CD4-positive, CD25-positive, alpha-beta regulatory T cell (primary cell): ENCODE results near the gene HTR2A. TPM values are rescaled to one million over a fixed set of nuclear protein-coding genes. Genes with fewer than 3 reads are reported as not detected.

Experiments
- ATAC-seq, 2 donors: fragments of 150-1000 bp; cut with Tn5 transposase; one replicate each; pipeline ENCODE4 v1.10.0; 2021; ENCODE audit warnings: low read depth in 2 of 2, moderate number of reproducible peaks in 2 of 2, moderate library complexity in 1 of 2
- DNase-seq, 3 donors: peaks; one replicate each; pipeline versions ENCODE4 v3.0.0 to v3.0.0-alpha.2; 2012 to 2022; ENCODE audit warnings: mixed read lengths in 1 of 3
- H3K27ac ChIP-seq: one replicate; pipeline ENCODE4 v1.7.0; 2013; ENCODE audit warnings: mild to moderate bottlenecking, low read length; ENCODE audit not compliant: insufficient read depth, poor library complexity, severe bottlenecking
- H3K27me3 ChIP-seq: one replicate; pipeline ENCODE4 v1.7.0; 2013; ENCODE audit warnings: low read length; ENCODE audit not compliant: control insufficient read depth, insufficient read depth
- H3K36me3 ChIP-seq: one replicate; pipeline ENCODE4 v1.7.0; 2013; ENCODE audit warnings: mild to moderate bottlenecking, low read length, moderate library complexity; ENCODE audit not compliant: control insufficient read depth, insufficient read depth
- H3K4me1 ChIP-seq: 2 replicates; pipeline ENCODE4 v1.7.0; 2013; ENCODE audit warnings: mild to moderate bottlenecking, low read length; ENCODE audit not compliant: insufficient read depth, control insufficient read depth, poor library complexity, severe bottlenecking
- H3K4me3 ChIP-seq: one replicate; pipeline ENCODE4 v1.7.0; 2013; ENCODE audit warnings: low read depth, mild to moderate bottlenecking, low read length, moderate library complexity
- H3K9me3 ChIP-seq, 2 experiments: 1 replicate in 1 of 2; 2 replicates in 1 of 2; pipeline ENCODE4 v1.7.0; 2013; ENCODE audit warnings: low read length in 2 of 2, mild to moderate bottlenecking in 1 of 2, moderate library complexity in 1 of 2; ENCODE audit not compliant: control insufficient read depth in 2 of 2
- H3K27ac Mint-ChIP-seq, 3 donors: one replicate each; pipeline ENCODE4 v1.8.0; 2020 to 2022; ENCODE audit warnings: mild to moderate bottlenecking in 3 of 3, mixed read lengths in 3 of 3, moderate library complexity in 2 of 3
- H3K27me3 Mint-ChIP-seq: one replicate; pipeline ENCODE4 v1.8.0; 2022; ENCODE audit warnings: mild to moderate bottlenecking, mixed read lengths
- H3K36me3 Mint-ChIP-seq: one replicate; pipeline ENCODE4 v1.8.0; 2020; ENCODE audit warnings: mixed read lengths
- H3K4me1 Mint-ChIP-seq, 4 donors: one replicate each; pipeline ENCODE4 v1.8.0; 2020 to 2022; ENCODE audit warnings: mixed read lengths in 4 of 4, mild to moderate bottlenecking in 1 of 4
- H3K4me3 Mint-ChIP-seq, 4 donors: one replicate each; pipeline ENCODE4 v1.8.0; 2020 to 2022; ENCODE audit warnings: mild to moderate bottlenecking in 4 of 4, mixed read lengths in 4 of 4, moderate library complexity in 3 of 4
- H3K9me3 Mint-ChIP-seq, 7 donors: one replicate each; pipeline ENCODE4 v1.8.0; 2020 to 2022; ENCODE audit warnings: mixed read lengths in 7 of 7, mild to moderate bottlenecking in 3 of 7, moderate library complexity in 2 of 7
- polyA plus RNA-seq, 4 donors: library from polyadenylated mRNA; unstranded; fragments of 300-500 nt; fragmentation: Illumina TruSeq; gene quantifications; one replicate each; pipeline ENCODE4 v1.2.3, GENCODE V29; 2021
- total RNA-seq: library from RNA; stranded (reverse); gene quantifications from one replicate; pipeline ENCODE4 v1.2.3, GENCODE V29; 2022

HTR2A gene
- total and polyA plus RNA-seq, 5 donors from 2014 or later: not detected

- no peak for ATAC-seq
- Mint-ChIP-seq H3K4me3 (no peak overlapping the region), H3K27me3 (peaks cover 11% of the 10 kb centered on the region), H3K36me3 (no peaks in the 10 kb centered on the region), H3K27ac (no peak overlapping the region), H3K4me1 (no peaks in the 10 kb centered on the region), H3K9me3 (peaks cover 0 to 2% (median 0%) of the 10 kb centered on the region in 7 donors)
- no peaks in the 10 kb centered on the region for H3K4me1 ChIP-seq
- no peaks in the 10 kb centered on the region for H3K9me3 ChIP-seq
- no peaks in the 10 kb centered on the region for H3K27me3 ChIP-seq
- H3K27ac ChIP-seq: no peak overlapping the region
- no peaks in the 10 kb centered on the region for H3K36me3 ChIP-seq
- DNase-seq: no peak
- no peak overlapping the region for H3K4me3 ChIP-seq
Observed at GRCh38 chr13:46855664-46856063, 41.2 kb downstream of the HTR2A start.

- Mint-ChIP-seq H3K4me1 (no peaks in the 10 kb centered on the region), H3K9me3 (peaks cover 0 to 2% (median 0%) of the 10 kb centered on the region in 7 donors), H3K4me3 (no peak overlapping the region), H3K27me3 (peaks cover 11% of the 10 kb centered on the region), H3K36me3 (no peaks in the 10 kb centered on the region), H3K27ac (no peak overlapping the region)
- ATAC-seq (no peak), DNase-seq (no peak)
- Histone ChIP-seq H3K27ac (no peak overlapping the region), H3K27me3 (no peaks in the 10 kb centered on the region), H3K4me1 (no peaks in the 10 kb centered on the region), H3K4me3 (no peak overlapping the region), H3K9me3 (no peaks in the 10 kb centered on the region), H3K36me3 (no peaks in the 10 kb centered on the region)
Observed at GRCh38 chr13:46855166-46855565, 41.7 kb downstream of the HTR2A start.

- no peak for ATAC-seq
- H3K27me3 ChIP-seq: peaks cover 2% of the 10 kb centered on the region
Observed at GRCh38 chr13:46852168-46852567, 44.7 kb downstream of the HTR2A start.

GRCh38 chr13:46850214-46850613 is 46.6 kb downstream of the HTR2A start:
- Histone ChIP-seq H3K27ac (no peak overlapping the region), H3K4me3 (no peak overlapping the region), H3K36me3 (no peaks in the 10 kb centered on the region), H3K27me3 (peaks cover 4% of the 10 kb centered on the region), H3K4me1 (no peaks in the 10 kb centered on the region), H3K9me3 (no peaks in the 10 kb centered on the region)
- Mint-ChIP-seq H3K27me3 (peaks cover 31% of the 10 kb centered on the region), H3K9me3 (peaks cover 0 to 3% (median 0%) of the 10 kb centered on the region in 7 donors), H3K36me3 (no peaks in the 10 kb centered on the region), H3K4me1 (no peaks in the 10 kb centered on the region), H3K27ac (no peak overlapping the region), H3K4me3 (no peak overlapping the region)
- no peak for ATAC-seq
- DNase-seq: no peak

More at GRCh38 chr13:46852168-46852567, 44.7 kb downstream of the HTR2A start:
- peaks cover 0 to 3% (median 0%) of the 10 kb centered on the region in 7 donors for H3K9me3 Mint-ChIP-seq
- H3K36me3 Mint-ChIP-seq: no peaks in the 10 kb centered on the region
- H3K4me1 ChIP-seq: no peaks in the 10 kb centered on the region
- H3K4me3 Mint-ChIP-seq: no peak overlapping the region
- H3K27ac ChIP-seq: no peak overlapping the region
- no peaks in the 10 kb centered on the region for H3K9me3 ChIP-seq
- H3K27ac Mint-ChIP-seq: no peak overlapping the region
- DNase-seq: no peak
- no peak overlapping the region for H3K4me3 ChIP-seq
- no peaks in the 10 kb centered on the region for H3K4me1 Mint-ChIP-seq
- peaks cover 30% of the 10 kb centered on the region for H3K27me3 Mint-ChIP-seq
- H3K36me3 ChIP-seq: no peaks in the 10 kb centered on the region

GRCh38 chr13:46846726-46847125 is 50.1 kb downstream of the HTR2A start:
- Histone ChIP-seq H3K4me1 (no peaks in the 10 kb centered on the region), H3K4me3 (no peak overlapping the region), H3K9me3 (no peaks in the 10 kb centered on the region), H3K27me3 (peaks cover 10% of the 10 kb centered on the region), H3K27ac (no peak overlapping the region), H3K36me3 (no peaks in the 10 kb centered on the region)
- no peak overlapping the region for H3K27ac Mint-ChIP-seq
- H3K27me3 Mint-ChIP-seq: peaks cover 37% of the 10 kb centered on the region
- H3K9me3 Mint-ChIP-seq: peaks cover 0 to 5% (median 0%) of the 10 kb centered on the region in 7 donors
- ATAC-seq: no peak
- H3K4me3 Mint-ChIP-seq: no peak overlapping the region
- no peaks in the 10 kb centered on the region for H3K36me3 Mint-ChIP-seq
- no peak for DNase-seq
- no peaks in the 10 kb centered on the region for H3K4me1 Mint-ChIP-seq

- H3K27ac Mint-ChIP-seq: no peak overlapping the region
- H3K4me1 ChIP-seq: no peaks in the 10 kb centered on the region
- H3K27me3 ChIP-seq: peaks cover 10% of the 10 kb centered on the region
- peaks cover 32% of the 10 kb centered on the region for H3K27me3 Mint-ChIP-seq
- DNase-seq: no peak
- no peaks in the 10 kb centered on the region for H3K36me3 Mint-ChIP-seq
- no peak for ATAC-seq
- H3K36me3 ChIP-seq: no peaks in the 10 kb centered on the region
- H3K27ac ChIP-seq: no peak overlapping the region
- H3K4me3 ChIP-seq: no peak overlapping the region
- H3K4me3 Mint-ChIP-seq: no peak overlapping the region
- peaks cover 0 to 5% (median 0%) of the 10 kb centered on the region in 7 donors for H3K9me3 Mint-ChIP-seq
- no peaks in the 10 kb centered on the region for H3K4me1 Mint-ChIP-seq
- no peaks in the 10 kb centered on the region for H3K9me3 ChIP-seq
Observed at GRCh38 chr13:46845146-46845545, 51.7 kb downstream of the HTR2A start.

- Histone ChIP-seq H3K4me1 (no peaks in the 10 kb centered on the region), H3K27me3 (peaks cover 8% of the 10 kb centered on the region), H3K27ac (no peak overlapping the region), H3K36me3 (no peaks in the 10 kb centered on the region), H3K4me3 (no peak overlapping the region), H3K9me3 (no peaks in the 10 kb centered on the region)
- H3K4me3 Mint-ChIP-seq: no peak overlapping the region
- ATAC-seq (no peak), DNase-seq (no peak)
- H3K27me3 Mint-ChIP-seq: peaks cover 31% of the 10 kb centered on the region
- H3K4me1 Mint-ChIP-seq: no peaks in the 10 kb centered on the region
- H3K9me3 Mint-ChIP-seq: peaks cover 0 to 4% (median 0%) of the 10 kb centered on the region in 7 donors
- no peak overlapping the region for H3K27ac Mint-ChIP-seq
- no peaks in the 10 kb centered on the region for H3K36me3 Mint-ChIP-seq
Observed at GRCh38 chr13:46844431-46844830, 52.4 kb downstream of the HTR2A start.

- Histone ChIP-seq H3K27ac (no peak overlapping the region), H3K9me3 (no peaks in the 10 kb centered on the region), H3K4me1 (no peaks in the 10 kb centered on the region), H3K36me3 (no peaks in the 10 kb centered on the region), H3K4me3 (no peak overlapping the region), H3K27me3 (peaks cover 9% of the 10 kb centered on the region)
- peaks cover 33% of the 10 kb centered on the region for H3K27me3 Mint-ChIP-seq
- H3K4me3 Mint-ChIP-seq: no peak overlapping the region
- H3K4me1 Mint-ChIP-seq: no peaks in the 10 kb centered on the region
- ATAC-seq: no peak
- H3K9me3 Mint-ChIP-seq: peaks cover 0 to 1% (median 0%) of the 10 kb centered on the region in 7 donors
- no peak for DNase-seq
- H3K36me3 Mint-ChIP-seq: no peaks in the 10 kb centered on the region
- no peak overlapping the region for H3K27ac Mint-ChIP-seq
Observed at GRCh38 chr13:46839399-46839798, 57.5 kb downstream of the HTR2A start.
